Neural cell (in vitro differentiated cells): ENCODE results near the gene PNPLA1. TPM values are rescaled to one million over a fixed set of nuclear protein-coding genes. Genes with fewer than 3 reads are reported as not detected.

Source experiments
- H2AFZ ChIP-seq: fragments of 200-600, 300-800 bp; sonication (generic), shearing (Covaris generic); 2 replicates; pipeline ENCODE4 v1.6.0; 2014; ENCODE audit warnings: low read depth, mild to moderate bottlenecking, antibody characterized with exemption, low read length, moderate library complexity
- H3F3A ChIP-seq: fragments of 200-600 bp; shearing (Covaris generic); 2 replicates; pipeline ENCODE4 v1.6.1; 2016; ENCODE audit warnings: mild to moderate bottlenecking, moderate library complexity, mixed read lengths, antibody characterized with exemption, low read length; ENCODE audit not compliant: insufficient read depth, poor library complexity, severe bottlenecking
- H3K27ac ChIP-seq: fragments of 200-600, 300-800 bp; sonication (generic), shearing (Covaris generic); 2 replicates; pipeline ENCODE4 v1.5.1; 2014; ENCODE audit warnings: mild to moderate bottlenecking, low read length, moderate library complexity
- H3K27me3 ChIP-seq: fragments of 300-800, 200-600 bp; sonication (generic), shearing (Covaris generic); 2 replicates; pipeline ENCODE4 v1.6.0; 2014; ENCODE audit warnings: mild to moderate bottlenecking, low read depth, low read length, moderate library complexity; ENCODE audit not compliant: insufficient read depth
- H3K36me3 ChIP-seq: fragments of 300-800, 200-600 bp; sonication (generic), shearing (Covaris generic); 2 replicates; pipeline ENCODE4 v1.5.1; 2014; ENCODE audit warnings: mild to moderate bottlenecking, antibody characterized with exemption, low read length, moderate library complexity; ENCODE audit not compliant: insufficient read depth
- H3K4me2 ChIP-seq: fragments of 300-800, 200-600 bp; sonication (generic), shearing (Covaris generic); 2 replicates; pipeline ENCODE4 v1.6.0; 2014; ENCODE audit warnings: mild to moderate bottlenecking, low read length
- H3K4me3 ChIP-seq: fragments of 300-800, 200-600 bp; sonication (generic), shearing (Covaris generic); 2 replicates; pipeline ENCODE4 v1.5.1; 2014; ENCODE audit warnings: mild to moderate bottlenecking, low read length, moderate library complexity
- H3K79me2 ChIP-seq: fragments of 200-600 bp; shearing (Covaris generic); replicated peaks from 2 replicates; pipeline ENCODE4 v1.6.0; 2014; ENCODE audit warnings: mild to moderate bottlenecking, low read length, moderate library complexity; ENCODE audit not compliant: insufficient read depth
- H3K9ac ChIP-seq: fragments of 300-800, 200-600 bp; sonication (generic), shearing (Covaris generic); 2 replicates; pipeline ENCODE4 v1.6.1; 2016; ENCODE audit warnings: mild to moderate bottlenecking, low read length, mixed read lengths
- H3K9me2 ChIP-seq: fragments of 200-600 bp; shearing (Covaris generic); 2 replicates; pipeline ENCODE4 v1.6.1; 2016; ENCODE audit warnings: mild to moderate bottlenecking, low read length, mixed read lengths; ENCODE audit not compliant: insufficient read depth
- H3K9me3 ChIP-seq: fragments of 200-600, 300-800 bp; sonication (generic), shearing (Covaris generic); 2 replicates; pipeline ENCODE4 v1.6.1; 2016; ENCODE audit warnings: mild to moderate bottlenecking, mixed run types, low read length, moderate library complexity, mixed read lengths
- H4K20me1 ChIP-seq: fragments of 200-600 bp; shearing (Covaris generic); 2 replicates; pipeline ENCODE4 v1.6.1; 2016; ENCODE audit warnings: mild to moderate bottlenecking, mixed run types; ENCODE audit not compliant: insufficient read depth
- CTCF ChIP-seq: fragments of 450-650 bp; IDR thresholded peaks from 2 replicates; pipeline ENCODE4 v1.5.1; 2014; ENCODE audit warnings: antibody characterized with exemption, mild to moderate bottlenecking, moderate library complexity; ENCODE audit not compliant: poor library complexity, severe bottlenecking
- EP300 ChIP-seq: fragments of 450-650 bp; conservative IDR thresholded peaks from 2 replicates; pipeline ENCODE4 v1.6.1; 2014; ENCODE audit warnings: antibody characterized with exemption, mild to moderate bottlenecking, moderate library complexity; ENCODE audit not compliant: poor library complexity, severe bottlenecking
- EZH2 ChIP-seq: fragments of 200-600, 300-800 bp; shearing (Covaris generic), sonication (generic); IDR thresholded peaks from 2 replicates; pipeline ENCODE4 v1.6.1; 2014; ENCODE audit warnings: antibody characterized with exemption, low read length, borderline replicate concordance, mild to moderate bottlenecking; ENCODE audit not compliant: insufficient read depth, poor library complexity, severe bottlenecking
- MXI1 ChIP-seq: fragments of 450-650 bp; conservative IDR thresholded peaks from 2 replicates; pipeline ENCODE4 v1.6.1; 2014; ENCODE audit warnings: antibody characterized with exemption, mild to moderate bottlenecking; ENCODE audit not compliant: poor library complexity, severe bottlenecking
- POLR2AphosphoS5 ChIP-seq: IDR thresholded peaks from 2 replicates; pipeline ENCODE4 v1.6.1; 2012
- RAD21 ChIP-seq: fragments of 450-650 bp; conservative IDR thresholded peaks from 2 replicates; pipeline ENCODE4 v1.6.1; 2014; ENCODE audit warnings: antibody characterized with exemption, mild to moderate bottlenecking, moderate library complexity
- REST ChIP-seq: IDR thresholded peaks from 2 replicates; pipeline ENCODE4 v1.6.1; 2012; ENCODE audit warnings: borderline replicate concordance
- SMC3 ChIP-seq: fragments of 450-650 bp; conservative IDR thresholded peaks from 2 replicates; pipeline ENCODE4 v1.6.1; 2014; ENCODE audit warnings: antibody characterized with exemption, mild to moderate bottlenecking, moderate library complexity; ENCODE audit not compliant: poor library complexity
- TAF1 ChIP-seq: IDR thresholded peaks from 2 replicates; pipeline ENCODE4 v1.6.1; 2012; ENCODE audit warnings: low read depth
- polyA plus RNA-seq: library from polyadenylated mRNA; depleted of rRNA; stranded (reverse); fragments of >200 nt; gene quantifications from 2 replicates; pipeline ENCODE4 v1.2.3, GENCODE V29; 2014

The PNPLA1 gene
- polyA plus RNA-seq, 1 donor from 2014 or later, result not detected

GRCh38 chr6:36283608-36284007 is 13.7 kb downstream of the PNPLA1 start:
- H3K27ac ChIP-seq, result peak overlapping the region; percentile 98
- no peaks in the 10 kb centered on the region for H3K79me2 ChIP-seq

GRCh38 chr6:36284359-36284758 is 14.5 kb downstream of the PNPLA1 start:
- Histone ChIP-seq H3K9me2 (no peaks in the 10 kb centered on the region), H3K4me3 (peak overlapping the region; percentile 59), H3K27me3 (no peaks in the 10 kb centered on the region), H3K4me2 (peak overlapping the region; percentile 84), H3K9ac (peak overlapping the region; percentile 65), H4K20me1 (no peaks in the 10 kb centered on the region), H3K36me3 (no peaks in the 10 kb centered on the region), H2AFZ (no peak overlapping the region), H3F3A (peaks cover 5% of the 10 kb centered on the region), H3K9me3 (no peaks in the 10 kb centered on the region), H3K27ac (peak overlapping the region; percentile 98), H3K79me2 (no peaks in the 10 kb centered on the region)
- TF ChIP-seq POLR2AphosphoS5 (no peak), TAF1 (no peak), REST (no peak), SMC3 (no peak), MXI1 (no peak), RAD21 (no peak), CTCF (no peak)

More at GRCh38 chr6:36283608-36284007, 13.7 kb downstream of the PNPLA1 start:
- H3K4me2 ChIP-seq, result no peak overlapping the region
- no peak overlapping the region for H2AFZ ChIP-seq
- no peaks in the 10 kb centered on the region for H4K20me1 ChIP-seq
- peaks cover 5% of the 10 kb centered on the region for H3F3A ChIP-seq
- no peaks in the 10 kb centered on the region for H3K36me3 ChIP-seq
- H3K9me2 ChIP-seq, result no peaks in the 10 kb centered on the region
- TF ChIP-seq EZH2, result no peak
- TF ChIP-seq POLR2AphosphoS5, result no peak
- TF ChIP-seq TAF1, result no peak
- TF ChIP-seq MXI1, result no peak
- TF ChIP-seq REST, result no peak
- TF ChIP-seq RAD21, result no peak
- TF ChIP-seq CTCF, result no peak
- no peak for TF ChIP-seq SMC3
- TF ChIP-seq EP300, result no peak
- no peak overlapping the region for H3K4me3 ChIP-seq
- no peaks in the 10 kb centered on the region for H3K9me3 ChIP-seq
- peak overlapping the region; percentile 65 for H3K9ac ChIP-seq
- H3K27me3 ChIP-seq, result no peaks in the 10 kb centered on the region
